Tibial nerve (tissue), 4 donors: ENCODE results near the gene SUPT3H.

Source experiments
- CTCF ChIP-seq, 5 experiments: fragments of 200-600 bp in 3 of 5; fragments of 450-650 bp in 2 of 5; sonication (generic) in 3 of 5; IDR thresholded peaks; one replicate each; pipeline ENCODE4 v1.5.1; 2016 to 2019; ENCODE audit warnings: antibody characterized with exemption in 5 of 5, mild to moderate bottlenecking in 3 of 5, moderate library complexity in 2 of 5
- EP300 ChIP-seq, 2 donors: sonication (generic); formaldehyde crosslinking; IDR thresholded peaks; one replicate each; pipeline ENCODE4 v1.6.1; 2017; ENCODE audit warnings: antibody characterized with exemption in 2 of 2, mild to moderate bottlenecking in 1 of 2
- POLR2A ChIP-seq, 2 donors: fragments of 450-650 bp; IDR thresholded peaks; one replicate each; pipeline ENCODE4 v1.6.1; 2017; ENCODE audit warnings: antibody characterized with exemption in 2 of 2, mild to moderate bottlenecking in 2 of 2, moderate library complexity in 2 of 2

GRCh38 chr6:44784195-44784594, 593.5 kb downstream of the SUPT3H start:
- no peak for TF ChIP-seq CTCF (IDR thresholded peaks at IDR 0.05)
- TF ChIP-seq EP300 (IDR thresholded peaks at IDR 0.05) = no peak
- no peak for TF ChIP-seq POLR2A (IDR thresholded peaks at IDR 0.05)
